Transverse colon (tissue), 4 donors: ENCODE measurements around the gene STOML2.

Experiments used
- POLR2A ChIP-seq: fragments of 450-650 bp; IDR thresholded peaks from one replicate; pipeline ENCODE4 v1.6.1; 2016; ENCODE audit warnings: antibody characterized with exemption, mild to moderate bottlenecking, moderate library complexity
- POLR2AphosphoS5 ChIP-seq, 3 donors: sonication (generic); formaldehyde crosslinking; IDR thresholded peaks; one replicate each; pipeline ENCODE4 v1.6.1; 2016; ENCODE audit warnings: antibody characterized with exemption in 3 of 3
- TF ChIP-seq, protein P1 (sequence below), 5 experiments: fragments of 200-600 bp in 3 of 5; fragments of 450-650 bp in 2 of 5; sonication (generic) in 3 of 5; IDR thresholded peaks; 1 replicate in 2 of 5; 2 replicates in 3 of 5; pipeline ENCODE4 v1.5.1; 2016 to 2017; ENCODE audit warnings: antibody characterized with exemption in 5 of 5, inconsistent platforms in 3 of 5, mild to moderate bottlenecking in 2 of 5, moderate library complexity in 1 of 5

- no peak for TF ChIP-seq POLR2A
- TF ChIP-seq, protein P1, sequence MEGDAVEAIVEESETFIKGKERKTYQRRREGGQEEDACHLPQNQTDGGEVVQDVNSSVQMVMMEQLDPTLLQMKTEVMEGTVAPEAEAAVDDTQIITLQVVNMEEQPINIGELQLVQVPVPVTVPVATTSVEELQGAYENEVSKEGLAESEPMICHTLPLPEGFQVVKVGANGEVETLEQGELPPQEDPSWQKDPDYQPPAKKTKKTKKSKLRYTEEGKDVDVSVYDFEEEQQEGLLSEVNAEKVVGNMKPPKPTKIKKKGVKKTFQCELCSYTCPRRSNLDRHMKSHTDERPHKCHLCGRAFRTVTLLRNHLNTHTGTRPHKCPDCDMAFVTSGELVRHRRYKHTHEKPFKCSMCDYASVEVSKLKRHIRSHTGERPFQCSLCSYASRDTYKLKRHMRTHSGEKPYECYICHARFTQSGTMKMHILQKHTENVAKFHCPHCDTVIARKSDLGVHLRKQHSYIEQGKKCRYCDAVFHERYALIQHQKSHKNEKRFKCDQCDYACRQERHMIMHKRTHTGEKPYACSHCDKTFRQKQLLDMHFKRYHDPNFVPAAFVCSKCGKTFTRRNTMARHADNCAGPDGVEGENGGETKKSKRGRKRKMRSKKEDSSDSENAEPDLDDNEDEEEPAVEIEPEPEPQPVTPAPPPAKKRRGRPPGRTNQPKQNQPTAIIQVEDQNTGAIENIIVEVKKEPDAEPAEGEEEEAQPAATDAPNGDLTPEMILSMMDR (IDR thresholded peaks at IDR 0.05), result no peak
- TF ChIP-seq POLR2AphosphoS5 (IDR thresholded peaks at IDR 0.05), result no peak
Measured at GRCh38 chr9:35104586-35104985, 1.7 kb upstream of the STOML2 start.
